HUDEP-2 (cell line): ENCODE data around the gene PDCD6IP.

ENCODE experiments used
- DNase-seq, 76 experiments: peaks; one replicate each; lab custom pipeline; 2025; ENCODE audit not compliant: unreplicated experiment in 76 of 76; lab: John Stamatoyannopoulos, UW

PDCD6IP gene

GRCh38 chr3:33886015-33886414 lies 87.6 kb downstream of the PDCD6IP start:
- DNase-seq = no peak

GRCh38 chr3:33887478-33887877 lies 89.0 kb downstream of the PDCD6IP start:
- DNase-seq = no peak

GRCh38 chr3:33889394-33890039 lies 91.1 kb downstream of the PDCD6IP start:
- DNase-seq = no peak

- no peak for DNase-seq
Observed at GRCh38 chr3:33892655-33893054, 94.2 kb downstream of the PDCD6IP start.

DNA sequence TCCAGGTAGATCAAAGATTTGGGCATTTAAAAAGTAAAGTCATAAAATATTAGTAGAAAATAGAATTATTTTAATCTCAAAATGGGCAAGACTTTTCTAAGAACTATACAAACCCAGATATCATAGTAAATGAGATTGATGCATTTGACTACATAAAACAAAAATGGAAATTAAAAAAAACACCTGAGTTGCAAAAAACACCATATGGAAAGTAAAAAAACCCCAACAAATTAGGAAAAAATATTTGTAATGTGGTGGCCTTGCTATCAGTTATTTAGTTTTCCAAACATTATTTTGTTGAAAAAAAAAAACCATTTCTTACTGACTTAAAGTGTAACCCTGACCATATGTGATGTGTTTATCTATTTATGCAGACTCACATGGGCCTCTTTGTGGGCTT lies 97.2 kb downstream of the PDCD6IP start:
- no peak for DNase-seq

DNA sequence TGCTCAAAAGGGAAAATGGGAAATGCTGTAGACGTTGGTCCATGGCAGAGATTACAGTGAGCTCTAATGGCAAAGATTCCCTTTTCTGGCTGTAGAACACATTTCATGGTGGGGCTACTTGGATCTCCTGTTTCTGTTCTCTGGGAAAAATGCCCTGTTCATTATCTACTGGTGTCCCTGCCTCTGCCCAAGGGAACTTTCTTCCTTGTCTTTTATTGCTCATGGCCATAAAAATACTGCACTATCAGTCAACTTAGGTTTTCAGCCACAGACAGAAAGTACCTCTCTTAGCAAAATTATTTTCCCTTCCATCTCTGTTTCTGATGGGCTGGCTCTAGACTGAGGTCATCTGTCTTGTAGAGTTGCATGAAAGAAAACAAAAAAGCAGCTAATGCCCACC lies 98.9 kb downstream of the PDCD6IP start:
- no peak for DNase-seq

DNA sequence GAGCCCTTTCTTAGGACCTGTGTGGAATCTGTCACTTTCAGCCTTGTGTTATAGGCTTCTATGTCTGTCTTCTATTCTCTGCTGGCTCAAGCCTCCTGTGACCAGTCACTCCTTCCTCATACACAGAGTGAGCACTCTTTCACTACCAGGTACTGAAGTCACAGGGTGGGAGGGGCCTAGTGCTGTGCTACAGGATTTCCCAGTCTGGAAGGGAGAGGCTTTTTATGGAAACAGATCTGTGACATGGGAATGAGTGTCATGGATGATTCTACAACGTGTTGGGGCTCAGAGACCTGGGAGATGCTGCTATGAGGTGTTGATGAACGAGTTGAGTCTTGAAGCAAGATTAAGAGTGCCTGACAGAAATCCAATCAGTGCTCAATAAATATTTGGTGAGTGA lies 100.5 kb downstream of the PDCD6IP start:
- no peak for DNase-seq

DNA sequence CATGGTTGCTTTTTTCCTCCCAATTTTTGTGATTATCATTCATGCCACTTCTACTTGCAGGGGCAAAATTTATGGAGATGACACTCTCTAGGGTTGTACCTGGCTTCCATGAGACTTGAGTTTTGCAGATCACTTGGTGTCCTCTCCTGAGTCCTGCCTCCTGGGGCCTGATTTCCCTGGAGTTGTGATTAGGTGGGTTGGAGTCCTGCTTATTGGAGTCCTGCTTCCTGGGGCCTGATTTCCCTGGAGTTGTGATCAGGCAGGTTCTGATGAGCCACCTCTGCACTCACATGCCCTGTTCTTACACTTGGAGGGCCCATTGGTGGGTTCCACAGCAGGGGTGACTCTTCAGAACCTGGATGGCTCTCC lies 102.0 kb downstream of the PDCD6IP start:
- no peak for DNase-seq

- peak in 17 of 76 experiments; percentile 6 to 64 (median 35) for DNase-seq
Observed at GRCh38 chr3:33900809-33901505, 102.5 kb downstream of the PDCD6IP start.

DNA sequence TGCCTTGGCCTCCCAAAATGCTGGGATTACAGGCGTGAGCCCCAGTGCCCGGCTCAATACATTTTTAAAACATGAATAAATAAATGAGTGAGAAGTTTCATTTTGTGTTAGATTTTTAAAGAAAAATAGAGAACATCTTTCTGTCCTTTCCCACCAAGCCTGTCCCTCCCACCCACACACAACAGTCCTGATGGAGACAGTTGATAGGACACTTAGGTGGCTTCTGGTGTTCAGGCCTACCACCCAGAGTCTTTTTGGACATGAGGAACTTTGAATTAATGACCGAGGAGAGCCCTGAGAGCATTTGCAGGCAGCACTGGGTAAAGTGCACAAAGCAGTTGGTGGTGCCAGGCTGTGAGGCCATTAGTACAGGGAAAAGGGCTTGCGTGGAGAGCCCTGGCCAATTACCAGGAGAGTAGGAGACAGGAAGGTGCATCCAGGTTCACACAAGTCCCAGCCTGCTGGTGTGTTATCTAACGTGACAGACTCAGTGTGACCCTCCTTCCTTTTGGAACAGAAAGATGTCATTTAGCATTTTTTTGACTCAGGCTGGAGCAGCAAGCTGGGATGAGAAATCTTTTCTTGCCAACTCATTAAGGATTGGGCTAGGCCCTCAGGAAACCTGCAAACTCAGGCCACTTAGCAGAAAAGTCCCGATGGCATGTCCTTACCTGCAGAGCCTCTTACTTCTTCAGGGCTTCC lies 103.6 kb downstream of the PDCD6IP start:
- DNase-seq = peak in 1 of 76 experiments; percentile 17

DNA sequence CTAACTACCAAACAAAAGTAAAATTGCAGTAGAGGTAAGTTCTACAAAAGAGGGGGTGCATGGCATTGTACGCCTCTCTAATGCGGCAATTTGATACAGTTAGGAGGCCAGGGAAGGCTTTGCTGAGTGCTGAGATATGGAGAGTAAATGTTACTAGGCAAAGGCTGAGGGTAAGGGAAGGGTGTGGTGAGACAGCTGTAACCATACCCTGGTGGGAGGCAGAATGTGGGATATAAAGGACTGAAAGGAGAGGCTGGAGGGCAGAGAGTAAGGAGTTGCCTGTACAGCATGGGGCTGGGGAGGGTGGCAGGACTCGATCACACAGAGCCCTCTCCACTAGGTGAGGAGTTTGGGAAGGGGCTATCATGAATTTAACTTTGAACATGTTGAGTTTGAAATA lies 106.3 kb downstream of the PDCD6IP start:
- DNase-seq = no peak

DNA sequence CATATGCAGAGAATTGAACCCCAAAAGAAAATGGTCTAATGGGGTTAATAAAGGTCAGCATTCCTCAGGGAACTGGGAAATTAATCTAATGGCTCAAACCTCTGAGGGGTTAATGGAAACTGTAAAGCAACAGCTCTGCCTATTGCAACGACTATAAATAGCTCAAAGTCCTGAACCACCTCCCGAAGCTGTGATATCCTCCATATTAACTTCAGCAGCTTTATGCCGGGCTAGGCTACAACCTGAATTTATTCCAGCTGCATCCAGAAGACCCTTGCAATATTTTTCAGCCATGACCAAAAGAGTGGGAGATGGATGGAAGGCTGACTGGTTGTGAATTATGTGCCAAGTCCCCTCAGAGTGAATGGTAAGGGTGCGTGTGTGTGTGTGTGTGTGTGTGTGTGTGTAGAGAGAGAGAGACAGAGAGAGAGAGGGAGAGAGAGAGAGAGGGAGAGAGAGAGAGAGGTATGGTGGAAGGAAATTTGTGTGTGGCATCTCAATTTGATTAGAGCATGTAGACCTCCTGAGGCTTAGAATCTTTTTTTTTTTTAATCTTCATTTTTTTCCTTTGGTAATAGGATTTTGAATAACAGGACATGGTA lies 109.9 kb downstream of the PDCD6IP start:
- no peak for DNase-seq

DNA sequence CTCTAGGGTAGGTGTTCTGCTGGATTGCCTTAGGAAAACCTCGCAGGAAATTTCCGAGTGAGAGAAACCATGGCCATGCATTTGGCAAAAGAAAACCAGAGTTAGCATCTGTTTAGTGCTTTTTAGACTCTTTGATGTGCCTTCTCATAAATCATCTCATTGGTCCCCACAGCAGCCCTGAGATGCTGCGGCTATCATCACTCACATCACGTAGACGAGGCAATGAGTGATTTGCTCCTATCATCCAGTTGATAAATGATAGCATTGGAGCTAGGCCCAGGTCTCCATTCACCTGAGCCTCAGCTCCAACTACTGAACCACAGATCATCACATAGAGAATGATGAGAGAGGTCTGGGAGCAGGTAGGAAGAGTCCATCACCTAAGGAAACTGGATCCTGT lies 111.1 kb downstream of the PDCD6IP start:
- no peak for DNase-seq

DNA sequence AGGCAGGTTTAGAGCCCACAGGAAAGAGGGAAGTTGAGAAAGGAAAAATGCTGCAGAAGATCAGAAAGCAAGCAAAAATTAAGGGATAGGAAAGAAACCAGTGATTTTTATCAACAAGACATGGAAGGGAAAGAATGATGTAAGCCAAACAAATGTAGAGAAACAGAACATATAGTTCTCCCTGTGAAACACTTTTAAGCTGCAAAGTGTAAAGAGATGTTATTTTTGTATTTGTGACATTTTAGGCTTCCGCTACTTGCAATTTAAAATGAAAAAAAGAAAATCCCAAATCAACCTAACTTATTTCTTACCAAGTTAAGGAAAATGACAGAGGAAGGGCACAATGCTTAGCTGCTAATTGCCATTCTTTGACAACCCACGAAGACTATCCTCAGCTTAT lies 111.6 kb downstream of the PDCD6IP start:
- DNase-seq = no peak

DNA sequence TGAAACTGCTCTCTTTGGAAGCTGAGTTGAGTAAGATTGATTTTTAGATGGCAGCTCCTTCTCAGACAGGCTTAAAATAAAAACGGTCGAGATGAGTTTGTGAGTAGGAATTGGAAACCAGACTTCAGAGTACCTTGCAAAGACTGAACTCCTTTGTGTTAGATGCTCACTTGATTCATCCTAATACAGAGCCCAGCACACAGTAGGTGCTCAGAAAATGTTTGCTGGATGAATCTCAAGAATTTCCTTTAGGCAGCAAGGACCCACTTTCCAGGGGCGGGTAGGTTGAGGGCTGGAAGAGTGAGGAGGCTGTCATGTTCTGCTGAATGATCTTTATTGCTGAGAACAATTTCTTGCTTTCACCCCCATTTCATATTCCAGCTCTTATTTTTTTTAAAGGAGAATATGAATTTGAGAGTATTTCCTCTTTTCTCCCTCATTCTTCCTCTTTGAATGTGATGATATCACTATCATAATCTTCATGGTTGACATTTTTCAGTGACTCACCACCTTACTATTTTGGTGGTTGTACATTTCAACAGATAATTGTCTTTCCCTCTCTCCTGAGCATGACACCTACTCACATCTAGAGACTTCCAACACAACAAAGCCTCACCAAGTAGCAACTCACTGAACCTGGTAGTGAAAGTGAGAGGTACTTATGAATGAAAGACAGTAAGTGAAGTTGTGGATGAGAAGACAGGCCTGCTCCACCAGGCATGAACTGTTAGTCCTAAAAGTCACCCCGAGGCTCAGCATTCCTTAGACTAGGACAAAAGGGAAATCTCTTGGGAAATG lies 113.3 kb downstream of the PDCD6IP start:
- peak in 3 of 76 experiments; percentile 2 to 14 (median 6) for DNase-seq

DNA sequence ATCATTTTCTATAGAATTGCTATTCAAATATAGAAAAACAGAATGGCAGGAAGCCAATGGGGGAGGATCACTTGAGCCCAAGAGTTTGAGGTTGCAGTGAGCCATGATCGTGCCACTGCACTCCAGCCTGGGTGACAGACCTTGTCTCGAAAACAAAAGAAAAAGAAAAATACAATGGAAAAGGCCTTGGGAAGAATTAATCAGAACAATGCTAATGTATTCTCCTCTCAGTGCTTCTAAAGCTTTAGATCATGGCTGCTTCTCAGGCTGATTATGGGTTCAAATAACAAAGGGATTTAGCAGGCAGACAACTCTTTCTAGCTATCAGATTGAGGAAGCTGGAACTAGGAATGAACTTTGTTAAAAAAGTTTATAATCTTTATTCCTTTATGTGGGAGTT lies 115.8 kb downstream of the PDCD6IP start:
- DNase-seq = no peak

DNA sequence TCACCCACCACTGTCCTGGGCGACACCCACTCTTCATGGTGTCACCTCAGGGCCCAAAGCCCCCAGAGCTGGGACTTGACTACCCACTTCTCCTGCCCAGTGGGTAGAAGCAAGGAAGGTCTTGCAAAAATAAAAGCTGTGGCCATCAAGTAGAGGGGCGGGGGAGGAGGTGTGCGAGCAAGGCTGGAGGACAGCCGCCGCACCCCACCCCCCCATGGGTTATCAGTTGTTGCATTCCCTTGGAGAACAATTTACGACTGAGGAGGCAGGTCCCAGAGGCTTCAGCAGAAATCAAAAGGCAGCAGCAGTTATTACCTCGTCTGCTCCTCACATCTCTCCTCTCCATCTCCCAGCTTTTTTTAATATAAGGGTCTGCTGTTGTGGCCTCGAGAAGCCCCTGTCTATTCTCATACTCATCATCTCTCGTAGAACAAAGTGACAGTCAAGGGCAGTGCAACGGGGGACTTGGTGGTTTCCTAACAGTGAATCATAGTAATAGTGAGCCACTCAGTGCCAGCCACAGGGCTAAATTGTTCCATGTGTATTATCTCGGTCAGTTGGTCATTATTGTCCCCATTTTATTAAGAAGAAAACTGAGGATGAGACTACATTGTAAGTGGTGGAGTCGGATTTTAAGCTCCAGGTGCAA lies 116.4 kb downstream of the PDCD6IP start:
- peak in 1 of 76 experiments; percentile 1 for DNase-seq

DNA sequence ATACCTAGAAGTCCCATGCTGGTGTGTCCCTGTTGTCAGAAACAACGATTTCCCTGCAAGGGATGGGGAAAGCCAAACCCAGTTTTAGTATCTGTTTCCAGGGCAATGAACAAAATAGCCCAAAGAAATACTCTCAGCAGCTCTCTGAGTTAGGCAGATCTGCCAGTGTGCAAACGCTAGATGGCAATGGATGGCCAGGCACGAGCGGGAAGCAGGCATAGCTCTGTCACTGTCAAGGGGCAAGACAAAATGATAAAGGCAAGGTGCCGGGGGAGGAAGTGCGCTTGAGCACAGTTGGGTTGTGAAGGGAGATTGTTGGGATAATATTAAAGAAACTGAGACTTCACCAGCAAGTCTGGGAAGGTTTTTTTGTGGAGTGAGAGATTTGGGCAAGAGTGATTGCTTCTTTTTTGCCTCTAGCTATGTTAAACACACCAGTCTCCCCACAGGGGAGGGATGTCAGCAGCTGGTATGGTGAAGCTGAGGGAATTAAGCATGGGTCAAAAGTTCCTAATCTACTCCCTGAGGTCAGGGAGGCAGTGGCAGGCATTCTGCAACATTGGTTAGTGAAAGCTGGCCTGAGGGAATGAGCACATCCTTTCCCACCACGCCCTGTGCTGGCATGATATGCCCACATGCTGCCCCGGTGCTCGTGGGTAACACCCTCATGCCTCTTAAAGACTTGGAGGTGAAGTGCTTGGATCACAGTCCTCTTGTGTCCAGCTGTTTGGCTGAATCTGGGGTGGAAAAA lies 117.5 kb downstream of the PDCD6IP start:
- no peak for DNase-seq

- DNase-seq = no peak
Observed at GRCh38 chr3:33918126-33918756, 119.8 kb downstream of the PDCD6IP start.
